WTC11 (cell line): Measurements from ENCODE around the gene EPN2. TPM values are rescaled to one million over a fixed set of nuclear protein-coding genes. Genes with fewer than 3 reads are reported as not detected.

Source experiments
- ATAC-seq: fragments of 200-7000 bp; cut with Tn5 transposase; 2 replicates; pipeline ENCODE4 v1.10.0; 2021; ENCODE audit warnings: mild to moderate bottlenecking, moderate library complexity
- CTCF ChIA-PET: fragments of 300-600 bp; sonication (Branson Sonifier 250); formaldehyde crosslinking; loops from one replicate; lab custom pipeline; 2021; ENCODE audit warnings: antibody characterized with exemption; lab: Charles Lee
- POLR2A ChIA-PET: fragments of 350-600 bp; sonication (Branson Sonifier 250); formaldehyde crosslinking; loops from one replicate; lab custom pipeline; 2021; ENCODE audit warnings: antibody characterized with exemption; lab: Charles Lee
- DNase-seq: peaks from one replicate; pipeline ENCODE4 v3.0.0; 2021; ENCODE audit warnings: low spot score
- H3K27ac Mint-ChIP-seq: 2 replicates; pipeline ENCODE4 v1.8.0; 2021; ENCODE audit warnings: mixed read lengths
- H3K27me3 Mint-ChIP-seq: 2 replicates; pipeline ENCODE4 v1.8.0; 2021; ENCODE audit warnings: low read depth, mild to moderate bottlenecking, moderate library complexity, mixed read lengths
- H3K36me3 Mint-ChIP-seq: 2 replicates; pipeline ENCODE4 v1.8.0; 2021; ENCODE audit warnings: mixed read lengths
- H3K4me1 Mint-ChIP-seq: 2 replicates; pipeline ENCODE4 v1.8.0; 2022; ENCODE audit warnings: mixed read lengths
- H3K4me3 Mint-ChIP-seq: 2 replicates; pipeline ENCODE4 v1.8.0; 2021; ENCODE audit warnings: mild to moderate bottlenecking, moderate library complexity, mixed read lengths
- H3K9me3 Mint-ChIP-seq: 2 replicates; pipeline ENCODE4 v1.8.0; 2021; ENCODE audit warnings: mixed read lengths
- CREB1 ChIP-seq: sonication (generic); formaldehyde crosslinking; IDR thresholded peaks from 2 replicates; pipeline ENCODE4 v1.8.0; 2023; ENCODE audit warnings: mild to moderate bottlenecking, missing genetic modification reagents
- CREM ChIP-seq: sonication (generic); formaldehyde crosslinking; IDR thresholded peaks from 2 replicates; pipeline ENCODE4 v1.8.1; 2022; ENCODE audit warnings: mild to moderate bottlenecking, missing genetic modification reagents, moderate library complexity
- ELF4 ChIP-seq: sonication (generic); formaldehyde crosslinking; IDR thresholded peaks from 2 replicates; pipeline ENCODE4 v1.8.1; 2022; ENCODE audit warnings: low read depth, mild to moderate bottlenecking, moderate library complexity, missing genetic modification reagents
- EMX1 ChIP-seq: fragments of 250-450 bp; sonication (Bioruptor Pico); IDR thresholded peaks from 2 replicates; pipeline ENCODE4 v1.8.0; 2021; ENCODE audit warnings: mild to moderate bottlenecking
- FOXK1 ChIP-seq: sonication (generic); formaldehyde crosslinking; IDR thresholded peaks from 2 replicates; pipeline ENCODE4 v1.8.0; 2022; ENCODE audit warnings: mild to moderate bottlenecking, moderate library complexity, missing genetic modification reagents
- FOXP1 ChIP-seq: sonication (generic); formaldehyde crosslinking; IDR thresholded peaks from 2 replicates; pipeline ENCODE4 v1.8.0; 2022; ENCODE audit warnings: missing genetic modification reagents, mild to moderate bottlenecking, moderate library complexity, borderline replicate concordance
- GRHL2 ChIP-seq: fragments of 250-450 bp; sonication (Bioruptor Pico); IDR thresholded peaks from 2 replicates; pipeline ENCODE4 v1.8.0; 2022; ENCODE audit warnings: mild to moderate bottlenecking, moderate library complexity; ENCODE audit not compliant: insufficient replicate concordance, severe bottlenecking
- JAZF1 ChIP-seq: fragments of 250-450 bp; sonication (Bioruptor Pico); IDR thresholded peaks from 2 replicates; pipeline ENCODE4 v1.9.0; 2021; ENCODE audit warnings: moderate library complexity, mild to moderate bottlenecking, inconsistent platforms
- KAT7 ChIP-seq: sonication (generic); formaldehyde crosslinking; IDR thresholded peaks from 2 replicates; pipeline ENCODE4 v1.8.1; 2023; ENCODE audit warnings: missing genetic modification reagents, mild to moderate bottlenecking, borderline replicate concordance
- NFE2L1 ChIP-seq: sonication (generic); formaldehyde crosslinking; IDR thresholded peaks from 2 replicates; pipeline ENCODE4 v1.8.1; 2023; ENCODE audit warnings: missing genetic modification reagents
- OVOL2 ChIP-seq: fragments of 250-450 bp; sonication (Bioruptor Pico); IDR thresholded peaks from 2 replicates; pipeline ENCODE4 v1.9.0; 2021; ENCODE audit warnings: mild to moderate bottlenecking, borderline replicate concordance
- RORB ChIP-seq: fragments of 250-450 bp; sonication (Bioruptor Pico); IDR thresholded peaks from 2 replicates; pipeline ENCODE4 v1.9.0; 2021; ENCODE audit warnings: mild to moderate bottlenecking
- SMAD3 ChIP-seq: sonication (generic); formaldehyde crosslinking; IDR thresholded peaks from 2 replicates; pipeline ENCODE4 v1.8.0; 2022; ENCODE audit warnings: missing genetic modification reagents, mild to moderate bottlenecking, borderline replicate concordance
- TCF7 ChIP-seq: sonication (generic); formaldehyde crosslinking; IDR thresholded peaks from 2 replicates; pipeline ENCODE4 v1.8.0; 2022; ENCODE audit warnings: mild to moderate bottlenecking, low read depth, missing genetic modification reagents, moderate library complexity
- TP53 ChIP-seq: sonication (generic); formaldehyde crosslinking; IDR thresholded peaks from 2 replicates; pipeline ENCODE4 v1.8.1; 2023; ENCODE audit warnings: mild to moderate bottlenecking, missing genetic modification reagents
- ZNF232 ChIP-seq: sonication (generic); formaldehyde crosslinking; IDR thresholded peaks from 2 replicates; pipeline ENCODE4 v1.8.0; 2022; ENCODE audit warnings: mild to moderate bottlenecking, missing genetic modification reagents
- ZNF317 ChIP-seq: sonication (generic); formaldehyde crosslinking; IDR thresholded peaks from 2 replicates; pipeline ENCODE4 v1.8.1; 2023; ENCODE audit warnings: low read depth, mild to moderate bottlenecking, moderate library complexity, missing genetic modification reagents, borderline replicate concordance
- ZNF396 ChIP-seq: fragments of 250-450 bp; sonication (Bioruptor Pico); IDR thresholded peaks from 2 replicates; pipeline ENCODE4 v1.8.0; 2021; ENCODE audit warnings: mild to moderate bottlenecking, moderate library complexity, borderline replicate concordance
- ZNF416 ChIP-seq: fragments of 250-450 bp; sonication (Bioruptor Pico); IDR thresholded peaks from 2 replicates; pipeline ENCODE4 v1.9.0; 2021; ENCODE audit warnings: mild to moderate bottlenecking, inconsistent platforms
- ZNF671 ChIP-seq: fragments of 250-450 bp; sonication (Bioruptor Pico); IDR thresholded peaks from 2 replicates; pipeline ENCODE4 v1.8.0; 2021; ENCODE audit warnings: mild to moderate bottlenecking
- total RNA-seq: library from RNA; stranded (reverse); gene quantifications from 3 replicates; pipeline ENCODE4 v1.2.3, GENCODE V29; 2021
- TF ChIP-seq, protein P1 (sequence below): sonication (generic); formaldehyde crosslinking; IDR thresholded peaks from 2 replicates; pipeline ENCODE4 v1.8.1; 2023; ENCODE audit warnings: mild to moderate bottlenecking, missing genetic modification reagents, moderate library complexity
- TF ChIP-seq, protein P2 (sequence below): fragments of 250-450 bp; sonication (Bioruptor Pico); IDR thresholded peaks from 2 replicates; pipeline ENCODE4 v1.9.0; 2021; ENCODE audit warnings: mild to moderate bottlenecking
- TF ChIP-seq, protein P3 (sequence below): sonication (generic); formaldehyde crosslinking; IDR thresholded peaks from 2 replicates; pipeline ENCODE4 v1.8.0; 2022; ENCODE audit warnings: mild to moderate bottlenecking, missing genetic modification reagents
- TF ChIP-seq, protein P4 (sequence below): sonication (generic); formaldehyde crosslinking; IDR thresholded peaks from 2 replicates; pipeline ENCODE4 v1.8.1; 2023; ENCODE audit warnings: mild to moderate bottlenecking, moderate library complexity, missing genetic modification reagents
- TF ChIP-seq, protein P5 (sequence below): fragments of 250-450 bp; sonication (Bioruptor Pico); IDR thresholded peaks from 2 replicates; pipeline ENCODE4 v1.8.0; 2021; ENCODE audit warnings: mild to moderate bottlenecking
- TF ChIP-seq, protein P6 (sequence below): fragments of 250-450 bp; sonication (Bioruptor Pico); IDR thresholded peaks from 2 replicates; pipeline ENCODE4 v1.9.0; 2021; ENCODE audit warnings: mild to moderate bottlenecking, borderline replicate concordance

The EPN2 gene
- total RNA-seq, 1 experiment from 2014 or later = 48.8 TPM

DNA sequence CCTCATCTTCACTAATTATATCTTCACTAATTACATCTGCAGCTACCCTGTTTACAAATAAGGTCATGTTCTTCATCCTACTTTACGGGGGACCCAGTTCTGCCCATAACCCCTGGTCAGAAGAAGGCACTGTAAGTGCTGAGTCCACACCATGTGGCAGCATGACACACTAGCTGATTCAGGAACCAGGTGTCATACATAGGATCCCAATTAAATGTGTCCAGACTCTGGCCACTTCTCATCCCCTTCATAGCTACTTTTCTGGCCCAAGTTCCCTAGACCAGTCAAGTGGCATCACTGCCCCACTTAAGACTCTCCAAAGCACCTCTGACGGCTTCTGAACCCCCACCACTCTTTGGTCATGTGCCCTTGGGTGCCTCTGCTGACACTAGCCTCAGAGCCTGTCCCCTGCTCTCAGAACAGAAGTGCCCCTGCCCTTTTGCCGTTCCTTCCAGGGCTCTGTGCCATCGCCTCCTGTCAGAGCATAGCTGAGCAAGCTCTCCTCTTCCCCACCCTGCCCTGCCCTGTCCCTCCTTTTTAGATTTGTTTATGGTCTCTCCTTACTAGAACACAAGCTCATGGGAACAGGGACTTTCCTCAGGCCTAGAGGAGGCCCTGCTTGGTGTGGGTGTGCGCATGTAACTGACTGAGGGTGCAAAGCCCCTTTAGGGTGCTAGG is 64.2 kb downstream of the EPN2 start:
- Mint-ChIP-seq H3K27me3 (no peaks in the 10 kb centered on the region; the same call in 1 of the 2 replicates), H3K4me3 (no peak overlapping the region)
- no peak for TF ChIP-seq JAZF1
- TF ChIP-seq, protein P1, sequence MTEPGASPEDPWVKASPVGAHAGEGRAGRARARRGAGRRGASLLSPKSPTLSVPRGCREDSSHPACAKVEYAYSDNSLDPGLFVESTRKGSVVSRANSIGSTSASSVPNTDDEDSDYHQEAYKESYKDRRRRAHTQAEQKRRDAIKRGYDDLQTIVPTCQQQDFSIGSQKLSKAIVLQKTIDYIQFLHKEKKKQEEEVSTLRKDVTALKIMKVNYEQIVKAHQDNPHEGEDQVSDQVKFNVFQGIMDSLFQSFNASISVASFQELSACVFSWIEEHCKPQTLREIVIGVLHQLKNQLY (CRISPR knock-in tag) = no peak
- no peak for TF ChIP-seq ZNF671
- TF ChIP-seq, protein P2, sequence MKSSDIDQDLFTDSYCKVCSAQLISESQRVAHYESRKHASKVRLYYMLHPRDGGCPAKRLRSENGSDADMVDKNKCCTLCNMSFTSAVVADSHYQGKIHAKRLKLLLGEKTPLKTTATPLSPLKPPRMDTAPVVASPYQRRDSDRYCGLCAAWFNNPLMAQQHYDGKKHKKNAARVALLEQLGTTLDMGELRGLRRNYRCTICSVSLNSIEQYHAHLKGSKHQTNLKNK = no peak
- TF ChIP-seq EMX1 (CRISPR knock-in tag) = no peak
- no peak for TF ChIP-seq FOXK1 (CRISPR knock-in tag)
- TF ChIP-seq ZNF396 (CRISPR knock-in tag) = no peak
- TF ChIP-seq, protein P3, sequence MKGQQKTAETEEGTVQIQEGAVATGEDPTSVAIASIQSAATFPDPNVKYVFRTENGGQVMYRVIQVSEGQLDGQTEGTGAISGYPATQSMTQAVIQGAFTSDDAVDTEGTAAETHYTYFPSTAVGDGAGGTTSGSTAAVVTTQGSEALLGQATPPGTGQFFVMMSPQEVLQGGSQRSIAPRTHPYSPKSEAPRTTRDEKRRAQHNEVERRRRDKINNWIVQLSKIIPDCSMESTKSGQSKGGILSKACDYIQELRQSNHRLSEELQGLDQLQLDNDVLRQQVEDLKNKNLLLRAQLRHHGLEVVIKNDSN (CRISPR knock-in tag) = no peak
- TF ChIP-seq FOXP1 (CRISPR knock-in tag) = no peak
- no peak for TF ChIP-seq ELF4 (CRISPR knock-in tag)
- no peak for TF ChIP-seq TP53 (CRISPR knock-in tag)
- TF ChIP-seq GRHL2 (CRISPR knock-in tag) = no peak
- no peak for TF ChIP-seq CREM (CRISPR knock-in tag)
- TF ChIP-seq, protein P4, sequence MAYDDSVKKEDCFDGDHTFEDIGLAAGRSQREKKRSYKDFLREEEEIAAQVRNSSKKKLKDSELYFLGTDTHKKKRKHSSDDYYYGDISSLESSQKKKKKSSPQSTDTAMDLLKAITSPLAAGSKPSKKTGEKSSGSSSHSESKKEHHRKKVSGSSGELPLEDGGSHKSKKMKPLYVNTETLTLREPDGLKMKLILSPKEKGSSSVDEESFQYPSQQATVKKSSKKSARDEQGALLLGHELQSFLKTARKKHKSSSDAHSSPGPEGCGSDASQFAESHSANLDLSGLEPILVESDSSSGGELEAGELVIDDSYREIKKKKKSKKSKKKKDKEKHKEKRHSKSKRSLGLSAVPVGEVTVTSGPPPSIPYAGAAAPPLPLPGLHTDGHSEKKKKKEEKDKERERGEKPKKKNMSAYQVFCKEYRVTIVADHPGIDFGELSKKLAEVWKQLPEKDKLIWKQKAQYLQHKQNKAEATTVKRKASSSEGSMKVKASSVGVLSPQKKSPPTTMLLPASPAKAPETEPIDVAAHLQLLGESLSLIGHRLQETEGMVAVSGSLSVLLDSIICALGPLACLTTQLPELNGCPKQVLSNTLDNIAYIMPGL (CRISPR knock-in tag) = no peak
- no peak for TF ChIP-seq CREB1
- TF ChIP-seq, all 79 proteins: peak for 0
- no peak for DNase-seq
- Mint-ChIP-seq H3K9me3 (no peaks in the 10 kb centered on the region), H3K36me3 (no peaks in the 10 kb centered on the region; the same call in 1 of the 2 replicates), H3K4me1 (peaks cover 12% of the 10 kb centered on the region; the same call in 1 of the 2 replicates), H3K27ac (peak overlapping the region; percentile 34; the same call in 1 of the 2 replicates)
- CTCF ChIA-PET = interaction anchor here (0.6 to 1.6 kb wide), 3 partner anchors 36 to 166 kb away, joined by 3 to 4 read pairs (median 3); no protein-coding TSS in a partner anchor
- no peak for ATAC-seq
- POLR2A ChIA-PET = interaction anchor here (1.0 kb wide), 1 partner anchor 8 kb away, joined by 3 read pairs; no protein-coding TSS in a partner anchor

DNA sequence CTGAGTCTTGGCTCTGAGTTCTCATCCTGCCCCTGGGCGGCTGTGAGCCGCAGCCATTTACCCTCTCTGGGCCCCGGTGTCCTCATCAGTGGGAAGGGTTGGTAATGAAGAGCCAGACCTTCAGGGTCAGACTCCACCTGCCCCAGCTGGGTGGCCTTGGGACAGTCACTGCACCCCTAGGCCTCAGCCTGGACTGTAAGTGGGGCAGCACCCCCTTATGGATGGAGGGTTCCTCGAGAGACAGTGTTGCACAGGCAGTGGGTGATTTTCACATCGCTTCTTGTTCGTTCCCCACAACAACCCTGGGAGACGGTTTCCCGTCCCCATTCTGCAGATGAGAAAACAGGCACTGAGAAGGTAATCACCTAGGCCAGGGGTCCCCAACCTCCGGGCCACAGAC is 64.8 kb downstream of the EPN2 start:
- Mint-ChIP-seq H3K27me3 (no peaks in the 10 kb centered on the region; the same call in 1 of the 2 replicates), H3K36me3 (no peaks in the 10 kb centered on the region; the same call in 1 of the 2 replicates), H3K9me3 (no peaks in the 10 kb centered on the region), H3K4me1 (peaks cover 9% of the 10 kb centered on the region; the same call in 1 of the 2 replicates), H3K27ac (peak overlapping the region; percentile 37; the same call in 1 of the 2 replicates), H3K4me3 (no peak overlapping the region)
- DNase-seq = no peak
- ChIA-PET POLR2A (no interaction called here), CTCF (interaction anchor here (0.6 to 1.4 kb wide), 2 partner anchors 36 to 166 kb away, joined by 3 to 4 read pairs; no protein-coding TSS in a partner anchor)
- ATAC-seq = no peak
- TF ChIP-seq, protein P5, sequence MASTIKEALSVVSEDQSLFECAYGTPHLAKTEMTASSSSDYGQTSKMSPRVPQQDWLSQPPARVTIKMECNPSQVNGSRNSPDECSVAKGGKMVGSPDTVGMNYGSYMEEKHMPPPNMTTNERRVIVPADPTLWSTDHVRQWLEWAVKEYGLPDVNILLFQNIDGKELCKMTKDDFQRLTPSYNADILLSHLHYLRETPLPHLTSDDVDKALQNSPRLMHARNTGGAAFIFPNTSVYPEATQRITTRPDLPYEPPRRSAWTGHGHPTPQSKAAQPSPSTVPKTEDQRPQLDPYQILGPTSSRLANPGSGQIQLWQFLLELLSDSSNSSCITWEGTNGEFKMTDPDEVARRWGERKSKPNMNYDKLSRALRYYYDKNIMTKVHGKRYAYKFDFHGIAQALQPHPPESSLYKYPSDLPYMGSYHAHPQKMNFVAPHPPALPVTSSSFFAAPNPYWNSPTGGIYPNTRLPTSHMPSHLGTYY (CRISPR knock-in tag) = no peak
- TF ChIP-seq ZNF317 (CRISPR knock-in tag) (no peak), ZNF232 (no peak), ELF4 (CRISPR knock-in tag) (no peak), OVOL2 (no peak), CREM (CRISPR knock-in tag) (no peak), NFE2L1 (CRISPR knock-in tag) (no peak), FOXP1 (CRISPR knock-in tag) (no peak), TCF7 (CRISPR knock-in tag) (no peak), GRHL2 (CRISPR knock-in tag) (no peak), SMAD3 (no peak), RORB (CRISPR knock-in tag) (no peak), ZNF416 (CRISPR knock-in tag) (no peak), KAT7 (CRISPR knock-in tag) (no peak)
- TF ChIP-seq, protein P6, sequence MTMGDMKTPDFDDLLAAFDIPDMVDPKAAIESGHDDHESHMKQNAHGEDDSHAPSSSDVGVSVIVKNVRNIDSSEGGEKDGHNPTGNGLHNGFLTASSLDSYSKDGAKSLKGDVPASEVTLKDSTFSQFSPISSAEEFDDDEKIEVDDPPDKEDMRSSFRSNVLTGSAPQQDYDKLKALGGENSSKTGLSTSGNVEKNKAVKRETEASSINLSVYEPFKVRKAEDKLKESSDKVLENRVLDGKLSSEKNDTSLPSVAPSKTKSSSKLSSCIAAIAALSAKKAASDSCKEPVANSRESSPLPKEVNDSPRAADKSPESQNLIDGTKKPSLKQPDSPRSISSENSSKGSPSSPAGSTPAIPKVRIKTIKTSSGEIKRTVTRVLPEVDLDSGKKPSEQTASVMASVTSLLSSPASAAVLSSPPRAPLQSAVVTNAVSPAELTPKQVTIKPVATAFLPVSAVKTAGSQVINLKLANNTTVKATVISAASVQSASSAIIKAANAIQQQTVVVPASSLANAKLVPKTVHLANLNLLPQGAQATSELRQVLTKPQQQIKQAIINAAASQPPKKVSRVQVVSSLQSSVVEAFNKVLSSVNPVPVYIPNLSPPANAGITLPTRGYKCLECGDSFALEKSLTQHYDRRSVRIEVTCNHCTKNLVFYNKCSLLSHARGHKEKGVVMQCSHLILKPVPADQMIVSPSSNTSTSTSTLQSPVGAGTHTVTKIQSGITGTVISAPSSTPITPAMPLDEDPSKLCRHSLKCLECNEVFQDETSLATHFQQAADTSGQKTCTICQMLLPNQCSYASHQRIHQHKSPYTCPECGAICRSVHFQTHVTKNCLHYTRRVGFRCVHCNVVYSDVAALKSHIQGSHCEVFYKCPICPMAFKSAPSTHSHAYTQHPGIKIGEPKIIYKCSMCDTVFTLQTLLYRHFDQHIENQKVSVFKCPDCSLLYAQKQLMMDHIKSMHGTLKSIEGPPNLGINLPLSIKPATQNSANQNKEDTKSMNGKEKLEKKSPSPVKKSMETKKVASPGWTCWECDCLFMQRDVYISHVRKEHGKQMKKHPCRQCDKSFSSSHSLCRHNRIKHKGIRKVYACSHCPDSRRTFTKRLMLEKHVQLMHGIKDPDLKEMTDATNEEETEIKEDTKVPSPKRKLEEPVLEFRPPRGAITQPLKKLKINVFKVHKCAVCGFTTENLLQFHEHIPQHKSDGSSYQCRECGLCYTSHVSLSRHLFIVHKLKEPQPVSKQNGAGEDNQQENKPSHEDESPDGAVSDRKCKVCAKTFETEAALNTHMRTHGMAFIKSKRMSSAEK (CRISPR knock-in tag) = no peak
